IMR-90 (cell line): ENCODE data around the gene SNX15. TPM values are rescaled to one million over a fixed set of nuclear protein-coding genes. Genes with fewer than 3 reads are reported as not detected.

Experiments used
- ATAC-seq: fragments of 200-7000 bp; cut with Tn5 transposase; 2 replicates; pipeline ENCODE4 v1.9.1; 2020; ENCODE audit warnings: low read depth, mild to moderate bottlenecking, moderate library complexity
- BruUV-seq: library from RNA; stranded (reverse); fragments of 400-500 nt; replicated peaks from 2 replicates; lab custom pipeline; 2021; lab: Mats Ljungman, UMichigan
- CTCF ChIA-PET: fragments of 300-600 bp; formaldehyde crosslinking; extraction: SDS; loops from one replicate; lab custom pipeline; 2021; ENCODE audit warnings: antibody characterized with exemption; lab: Yijun Ruan, JAX
- POLR2A ChIA-PET: fragments of 300-600 bp; sonication (Branson Sonifier 250); formaldehyde crosslinking; loops from one replicate; lab custom pipeline; 2022; ENCODE audit warnings: antibody characterized with exemption; ENCODE audit not compliant: unreplicated experiment; lab: Charles Lee
- DNase-seq: peaks from one replicate; pipeline ENCODE4 v3.0.0; 2013
- H2AFZ ChIP-seq: replicated peaks from 2 replicates; pipeline ENCODE3; 2013; ENCODE audit warnings: low read length, mild to moderate bottlenecking; ENCODE audit not compliant: poor library complexity
- H2AK5ac ChIP-seq: 2 replicates; pipeline ENCODE4 v1.6.1; 2013; ENCODE audit warnings: low read depth, low read length, inconsistent platforms
- H2AK9ac ChIP-seq: replicated peaks from 2 replicates; pipeline ENCODE3; 2013; ENCODE audit warnings: mild to moderate bottlenecking, low read depth, low read length, moderate library complexity; ENCODE audit not compliant: poor library complexity
- H2BK120ac ChIP-seq: 2 replicates; pipeline ENCODE4 v1.6.1; 2013; ENCODE audit warnings: low read depth, low read length, inconsistent platforms
- H2BK15ac ChIP-seq: 3 replicates; pipeline ENCODE4 v1.6.1; 2013; ENCODE audit warnings: low read depth, low read length, inconsistent platforms
- H2BK20ac ChIP-seq: 2 replicates; pipeline ENCODE4 v1.6.1; 2013; ENCODE audit warnings: low read depth, mild to moderate bottlenecking, inconsistent platforms, low read length, moderate library complexity
- H2BK5ac ChIP-seq: 2 replicates; pipeline ENCODE4 v1.6.1; 2013; ENCODE audit warnings: mild to moderate bottlenecking, low read depth, low read length, inconsistent platforms; ENCODE audit not compliant: poor library complexity, severe bottlenecking
- H3K14ac ChIP-seq: replicated peaks from 2 replicates; pipeline ENCODE4 v1.6.1; 2013; ENCODE audit warnings: low read depth, low read length, inconsistent platforms
- H3K18ac ChIP-seq: 2 replicates; pipeline ENCODE4 v1.6.1; 2013; ENCODE audit warnings: low read depth, low read length, control low read depth
- H3K23ac ChIP-seq: 2 replicates; pipeline ENCODE4 v1.6.1; 2013; ENCODE audit warnings: low read depth, low read length, inconsistent platforms
- H3K27ac ChIP-seq: 2 replicates; pipeline ENCODE4 v1.5.1; 2013; ENCODE audit warnings: mild to moderate bottlenecking, control low read depth, low read length; ENCODE audit not compliant: insufficient read depth
- H3K27me3 ChIP-seq: 2 replicates; pipeline ENCODE4 v1.6.1; 2013; ENCODE audit warnings: low read length; ENCODE audit not compliant: control insufficient read depth, insufficient read depth
- H3K36me3 ChIP-seq: 2 replicates; pipeline ENCODE4 v1.6.1; 2013; ENCODE audit warnings: low read length, mixed read lengths; ENCODE audit not compliant: control insufficient read depth, insufficient read depth
- H3K4ac ChIP-seq: 2 replicates; pipeline ENCODE4 v1.6.1; 2013; ENCODE audit warnings: low read depth, low read length, inconsistent platforms
- H3K4me1 ChIP-seq: 2 replicates; pipeline ENCODE4 v1.6.1; 2013; ENCODE audit warnings: low read length, mixed read lengths; ENCODE audit not compliant: control insufficient read depth, insufficient read depth
- H3K4me2 ChIP-seq: 2 replicates; pipeline ENCODE4 v1.6.1; 2013; ENCODE audit warnings: low read depth, mild to moderate bottlenecking, control low read depth, low read length, moderate library complexity
- H3K4me3 ChIP-seq: 2 replicates; pipeline ENCODE4 v1.5.1; 2013; ENCODE audit warnings: low read depth, mild to moderate bottlenecking, control low read depth, low read length, moderate library complexity; ENCODE audit not compliant: insufficient read depth
- H3K56ac ChIP-seq: 2 replicates; pipeline ENCODE4 v1.6.1; 2013; ENCODE audit warnings: low read length, inconsistent platforms; ENCODE audit not compliant: insufficient read depth; ENCODE audit errors: extremely low read depth
- H3K79me1 ChIP-seq, 2 experiments: 2 replicates each; pipeline ENCODE4 v1.6.1; 2013; ENCODE audit warnings: low read length in 2 of 2, inconsistent platforms in 1 of 2, low read depth in 1 of 2
- H3K9ac ChIP-seq: 2 replicates; pipeline ENCODE4 v1.6.1; 2013; ENCODE audit warnings: low read depth, low read length, control low read depth
- H3K9me1 ChIP-seq: 2 replicates; pipeline ENCODE4 v1.6.1; 2013; ENCODE audit warnings: low read length, inconsistent platforms; ENCODE audit not compliant: insufficient read depth
- H3K9me3 ChIP-seq: 2 replicates; pipeline ENCODE4 v1.6.1; 2013; ENCODE audit warnings: low read length; ENCODE audit not compliant: control insufficient read depth, insufficient read depth
- H4K20me1 ChIP-seq: 2 replicates; pipeline ENCODE4 v1.6.1; 2013; ENCODE audit warnings: low read length, inconsistent platforms; ENCODE audit not compliant: insufficient read depth
- H4K5ac ChIP-seq: 2 replicates; pipeline ENCODE4 v1.6.1; 2013; ENCODE audit warnings: mild to moderate bottlenecking, low read depth, low read length, control low read depth
- H4K8ac ChIP-seq, 2 experiments: 2 replicates each; pipeline ENCODE4 v1.6.1; 2013; ENCODE audit warnings: low read depth in 2 of 2, low read length in 2 of 2, control low read depth in 1 of 2, inconsistent platforms in 1 of 2
- H4K91ac ChIP-seq: 2 replicates; pipeline ENCODE4 v1.6.1; 2013; ENCODE audit warnings: low read depth, low read length, inconsistent platforms; ENCODE audit not compliant: insufficient read depth
- CEBPB ChIP-seq: IDR thresholded peaks from 2 replicates; pipeline ENCODE4 v1.6.1; 2012; ENCODE audit warnings: low read depth, low read length, improper control_type of control experiment
- CHD1 ChIP-seq: IDR thresholded peaks from 2 replicates; pipeline ENCODE4 v1.6.1; 2012; ENCODE audit warnings: low read depth, low read length, improper control_type of control experiment
- CTCF ChIP-seq: conservative IDR thresholded peaks from 2 replicates; pipeline ENCODE4 v1.5.1; 2012; ENCODE audit warnings: mild to moderate bottlenecking, low read depth, low read length, improper control_type of control experiment
- FOS ChIP-seq: fragments of 150-350 bp; IDR thresholded peaks from 2 replicates; pipeline ENCODE4 v1.6.1; 2016; ENCODE audit warnings: low read depth, low read length
- MAFK ChIP-seq: IDR thresholded peaks from 2 replicates; pipeline ENCODE4 v1.6.1; 2012; ENCODE audit warnings: low read depth, low read length, improper control_type of control experiment
- NFE2L2 ChIP-seq: fragments of 150-350 bp; IDR thresholded peaks from 2 replicates; pipeline ENCODE4 v1.6.1; 2016; ENCODE audit warnings: low read depth, mild to moderate bottlenecking, low read length
- RCOR1 ChIP-seq: IDR thresholded peaks from 2 replicates; pipeline ENCODE4 v1.6.1; 2012; ENCODE audit warnings: mild to moderate bottlenecking, low read length, improper control_type of control experiment; ENCODE audit not compliant: insufficient replicate concordance
- RFX5 ChIP-seq: IDR thresholded peaks from 2 replicates; pipeline ENCODE4 v1.8.0; 2012; ENCODE audit warnings: low read depth, mild to moderate bottlenecking, low read length, moderate library complexity
- SMC3 ChIP-seq: fragments of 150-350 bp; IDR thresholded peaks from 2 replicates; pipeline ENCODE4 v1.6.1; 2016; ENCODE audit warnings: low read depth, mild to moderate bottlenecking, antibody characterized with exemption, low read length, moderate library complexity
- WGBS, 2 experiments: methylation state at CpG; one replicate each; pipeline versions ENCODE4 v1.1.5 to v1.1.7; 2013; ENCODE audit warnings: missing lambda C conversion rate in 2 of 2; ENCODE audit not compliant: insufficient read length in 1 of 2; ENCODE audit errors: extremely low coverage in 2 of 2; 5-methylcytosine and 5-hydroxymethylcytosine counted together
- dilution Hi-C: fragments of 300-500 bp; cut with HindIII; formaldehyde crosslinking; loops from one replicate; pipeline ENCODE4 v1.14.3; 2018; ENCODE audit warnings: low sequenced_read_pairs; ENCODE audit not compliant: unreplicated experiment
- in situ Hi-C: fragments of 300-500 bp; cut with MboI; formaldehyde crosslinking; loops from 3 replicates; pipeline ENCODE4 v1.14.3; 2019; ENCODE audit warnings: low sequenced_read_pairs, inconsistent platforms, mixed read lengths
- intact Hi-C: fragments of 100-400 bp; cut with micrococcal nuclease; formaldehyde crosslinking; loops from 2 replicates; pipeline ENCODE4 v1.10.0; 2022
- polyA plus RNA-seq, 3 experiments: library from polyadenylated mRNA; depleted of rRNA; stranded (reverse); fragments of >200 nt; gene quantifications; 2 replicates each; pipeline ENCODE4 v1.2.3, GENCODE V29; 2012; ENCODE audit warnings: low replicate concordance in 1 of 3
- total RNA-seq: library from RNA; depleted of rRNA; stranded (reverse); fragments of >200 nt; gene quantifications from 2 replicates; pipeline ENCODE4 v1.2.3, GENCODE V29; 2012
- TF ChIP-seq, protein P1 (sequence below): fragments of 150-350 bp; IDR thresholded peaks from 2 replicates; pipeline ENCODE4 v1.6.1; 2017; ENCODE audit warnings: mild to moderate bottlenecking, antibody characterized with exemption, low read length, low read depth

SNX15 gene
- total and polyA plus RNA-seq, 2 of the 4 experiments (the other 2 are of a cell fraction) = 9.0 to 16.3 TPM

GRCh38 chr11:65064847-65065240, 37.6 kb downstream of the SNX15 start:
- no TSS peak for BruUV-seq
- Histone ChIP-seq H2BK15ac (no peak overlapping the region), H3K9me3 (no peaks in the 10 kb centered on the region), H4K91ac (no peak overlapping the region), H2AFZ (no peak overlapping the region), H3K27ac (no peak overlapping the region), H3K18ac (no peak overlapping the region), H2BK5ac (no peak overlapping the region), H2BK120ac (no peak overlapping the region), H2BK20ac (no peak overlapping the region), H3K23ac (no peak overlapping the region), H3K4me3 (no peak overlapping the region), H3K4me2 (no peak overlapping the region), H3K4ac (no peak overlapping the region), H3K56ac (no peak overlapping the region), H2AK9ac (no peak overlapping the region), H3K9ac (no peak overlapping the region), H3K4me1 (no peaks in the 10 kb centered on the region), H3K9me1 (peaks cover 5% of the 10 kb centered on the region; the same call in 1 of the 2 replicates), H4K5ac (no peak overlapping the region), H4K20me1 (no peaks in the 10 kb centered on the region), H3K27me3 (peaks cover 8% of the 10 kb centered on the region; the same call in 1 of the 2 replicates), H3K14ac (no peak overlapping the region), H3K36me3 (no peaks in the 10 kb centered on the region), H4K8ac (no peak overlapping the region), H3K79me1 (no peaks in the 10 kb centered on the region), H2AK5ac (no peak overlapping the region)
- ATAC-seq = no peak
- dilution Hi-C loops = no loop called here
- in situ Hi-C loops = no loop called here
- WGBS, 2 experiments = no CpG with 5 or more reads among the region's 4 CpGs
- POLR2A ChIA-PET = no interaction called here
- no peak for DNase-seq
- CTCF ChIA-PET = no interaction called here
- intact Hi-C loops = no loop called here
- TF ChIP-seq CEBPB (no peak), RCOR1 (no peak), FOS (no peak), MAFK (no peak), CTCF (no peak), SMC3 (no peak), RFX5 (no peak), CHD1 (no peak), NFE2L2 (no peak)
- TF ChIP-seq, protein P1, sequence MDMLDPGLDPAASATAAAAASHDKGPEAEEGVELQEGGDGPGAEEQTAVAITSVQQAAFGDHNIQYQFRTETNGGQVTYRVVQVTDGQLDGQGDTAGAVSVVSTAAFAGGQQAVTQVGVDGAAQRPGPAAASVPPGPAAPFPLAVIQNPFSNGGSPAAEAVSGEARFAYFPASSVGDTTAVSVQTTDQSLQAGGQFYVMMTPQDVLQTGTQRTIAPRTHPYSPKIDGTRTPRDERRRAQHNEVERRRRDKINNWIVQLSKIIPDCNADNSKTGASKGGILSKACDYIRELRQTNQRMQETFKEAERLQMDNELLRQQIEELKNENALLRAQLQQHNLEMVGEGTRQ = no peak
